HG03460 (cell line): ENCODE measurements around the gene MPP7.
"Not testable (repeated sequence)": the region's sequence is repeated elsewhere in the genome, so short reads cannot be mapped to it uniquely, and the experiment has no call there.

Source experiments
- ATAC-seq: cut with Tn5 transposase; IDR thresholded peaks from one replicate; pipeline ENCODE4 v1.9.1; 2021; ENCODE audit not compliant: unreplicated experiment

The MPP7 gene

DNA sequence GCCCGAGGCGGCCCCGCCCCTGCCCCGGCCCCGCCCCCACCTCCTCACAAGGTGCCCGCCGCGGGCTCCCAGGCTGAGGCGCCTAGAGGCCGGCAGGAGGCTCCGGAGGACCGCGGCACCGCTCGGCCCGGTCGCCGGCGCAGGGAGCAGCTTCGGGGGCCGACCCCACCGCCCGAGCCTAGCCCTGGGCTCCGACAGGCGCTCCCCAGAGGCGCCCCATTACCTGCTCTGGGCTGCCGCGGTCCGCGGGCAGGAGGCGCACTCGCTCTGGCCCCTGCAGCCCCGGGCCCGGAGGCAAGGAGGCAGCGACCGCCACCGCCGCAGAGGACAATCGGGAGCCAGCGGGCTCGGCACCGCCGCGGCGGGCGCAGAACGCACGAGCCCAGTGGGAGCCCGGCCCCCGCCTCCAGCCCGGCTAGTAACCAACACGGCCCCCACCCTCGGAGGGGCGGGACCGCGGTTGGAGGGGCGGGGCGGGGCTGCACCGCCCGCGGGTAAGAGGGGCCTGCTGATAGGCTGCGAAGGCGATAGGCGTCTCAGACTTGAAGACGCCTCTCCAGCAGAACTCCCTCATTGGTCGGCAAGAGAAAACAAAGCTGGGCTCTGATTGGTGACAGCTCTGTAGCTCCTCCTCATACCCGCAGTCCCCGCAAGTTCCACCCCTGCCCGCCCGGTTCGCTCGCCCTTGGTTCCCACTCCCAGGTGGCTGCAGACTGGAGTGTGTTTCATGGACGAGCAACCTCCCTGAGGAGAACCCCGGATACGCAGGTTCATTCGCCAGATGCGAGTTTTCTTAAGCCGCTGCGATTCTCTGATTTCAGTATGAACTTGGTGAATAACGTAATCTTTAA, at the start of gene MPP7:
Gene MPP7, minus strand, starts transcription at position 427 of the 851 bp plus-strand sequence. CDS start 64,460 bp downstream, outside the sequence.
- ATAC-seq = peak; percentile 100

DNA sequence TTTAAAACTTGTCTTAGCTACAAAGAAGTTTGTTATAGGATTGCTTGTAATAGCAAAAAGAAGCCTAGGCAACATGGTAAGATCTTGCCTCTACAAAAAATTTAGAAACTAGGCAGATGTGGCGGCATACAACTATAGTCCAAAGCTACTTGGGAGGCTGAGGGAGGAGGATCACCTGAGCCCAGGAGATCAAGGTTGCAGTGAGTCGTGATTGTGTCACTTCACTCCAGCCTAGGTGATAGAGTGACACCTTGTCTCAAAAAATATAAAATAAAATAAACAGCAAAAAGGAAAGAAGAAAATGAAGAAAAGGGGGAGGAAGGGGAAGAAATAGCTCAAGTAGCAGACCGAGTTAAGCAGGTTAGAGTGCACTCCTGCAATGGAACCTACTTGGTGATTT, 47.0 kb upstream of the MPP7 start:
- no peak for ATAC-seq

DNA sequence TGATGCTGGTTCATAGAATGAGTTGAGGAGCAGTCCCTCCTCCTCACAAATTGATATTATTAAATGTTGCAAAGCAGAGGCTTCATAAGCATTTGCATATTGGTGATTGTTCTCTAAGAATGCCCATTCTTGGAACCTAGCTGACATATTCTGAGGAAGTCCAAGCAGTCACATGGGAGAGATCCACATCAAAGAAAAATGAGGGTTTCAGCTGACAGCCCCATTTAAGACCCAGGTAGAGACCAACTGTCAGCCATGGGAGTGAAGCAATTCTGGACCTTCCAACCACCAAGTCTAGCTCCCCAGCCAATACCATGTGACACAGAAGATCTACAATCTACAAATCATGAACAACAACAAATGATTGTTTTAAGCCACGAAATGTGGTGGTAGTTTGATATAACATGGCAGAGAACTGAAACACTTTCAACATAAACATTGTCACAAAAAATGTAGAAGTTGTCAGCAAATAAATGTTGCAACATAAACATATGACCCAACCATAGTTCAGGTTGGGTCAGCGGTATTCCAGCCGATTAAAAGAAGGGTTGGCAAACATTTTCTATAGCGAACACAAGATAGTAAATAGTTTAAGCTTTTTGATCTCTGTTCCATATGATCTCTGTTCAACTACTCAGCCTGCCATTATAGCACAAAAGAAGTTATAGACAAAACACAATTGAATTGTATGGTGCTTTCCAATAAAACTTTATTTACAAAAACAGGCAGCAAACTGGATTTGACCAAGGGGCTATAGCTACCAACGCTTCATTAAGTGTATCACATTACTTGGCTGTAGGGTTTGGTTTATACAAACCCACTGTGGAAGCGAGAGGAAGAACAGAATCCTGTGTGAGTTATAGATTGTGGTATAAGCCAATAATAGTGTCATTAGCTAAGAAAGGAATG, 41.4 kb upstream of the MPP7 start:
- ATAC-seq = no peak

DNA sequence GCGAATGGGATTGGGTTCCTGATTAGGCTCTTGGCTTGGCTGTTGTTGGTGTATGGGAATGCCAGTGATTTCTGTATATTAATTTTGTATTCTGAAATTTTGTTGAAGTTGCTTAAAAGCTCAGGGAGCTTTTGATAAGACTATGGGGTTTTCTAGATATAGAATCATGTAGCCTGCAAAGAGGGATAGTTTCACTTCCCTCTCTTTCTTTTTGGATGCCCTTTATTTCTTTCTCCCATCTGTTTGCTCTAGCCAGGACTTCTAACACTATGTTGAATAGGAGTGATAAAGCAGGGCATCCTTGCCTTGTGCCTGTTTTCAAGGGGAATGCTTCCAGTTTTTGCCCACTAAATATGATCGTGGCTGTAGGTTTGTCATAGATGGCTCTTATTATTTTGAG, 40.4 kb upstream of the MPP7 start:
- no peak for ATAC-seq

DNA sequence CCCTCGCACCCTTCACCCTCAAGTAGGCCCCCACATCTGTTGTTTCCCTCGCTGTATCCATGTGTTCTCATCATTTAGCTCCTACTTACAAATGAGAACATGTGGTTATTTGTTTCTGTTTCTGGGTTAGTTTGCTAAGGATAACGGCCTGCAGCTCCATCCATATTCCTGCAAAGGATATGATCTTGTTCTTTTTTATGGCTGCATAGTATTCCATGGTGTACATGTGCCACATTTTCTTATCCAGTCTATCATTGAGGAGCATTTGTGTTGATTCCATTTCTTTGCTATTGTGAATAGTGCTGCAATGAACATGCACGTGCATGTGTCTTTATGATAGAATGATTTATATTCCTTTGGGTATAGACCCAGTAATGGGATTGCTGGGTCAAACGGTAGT, 38.8 kb upstream of the MPP7 start:
- not testable (repeated sequence) for ATAC-seq

DNA sequence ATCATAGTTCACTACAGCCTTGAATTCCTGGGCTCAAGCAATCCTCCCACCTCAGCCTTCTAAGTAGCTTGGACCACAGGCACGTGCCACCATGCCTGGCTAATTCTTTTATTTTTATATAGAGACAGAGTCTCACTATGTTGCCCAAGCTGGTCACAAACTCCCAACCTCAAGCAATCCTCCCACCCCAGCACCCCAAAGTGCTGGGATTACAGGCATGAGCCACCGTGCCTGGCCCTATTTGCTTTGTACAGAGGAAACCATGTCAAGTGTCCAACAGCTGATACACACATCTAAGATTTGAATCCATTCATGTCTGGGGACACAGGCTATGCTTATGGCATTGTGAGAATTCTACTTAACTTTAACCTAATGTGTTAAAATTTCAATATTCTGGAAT, 29.9 kb upstream of the MPP7 start:
- no peak for ATAC-seq

DNA sequence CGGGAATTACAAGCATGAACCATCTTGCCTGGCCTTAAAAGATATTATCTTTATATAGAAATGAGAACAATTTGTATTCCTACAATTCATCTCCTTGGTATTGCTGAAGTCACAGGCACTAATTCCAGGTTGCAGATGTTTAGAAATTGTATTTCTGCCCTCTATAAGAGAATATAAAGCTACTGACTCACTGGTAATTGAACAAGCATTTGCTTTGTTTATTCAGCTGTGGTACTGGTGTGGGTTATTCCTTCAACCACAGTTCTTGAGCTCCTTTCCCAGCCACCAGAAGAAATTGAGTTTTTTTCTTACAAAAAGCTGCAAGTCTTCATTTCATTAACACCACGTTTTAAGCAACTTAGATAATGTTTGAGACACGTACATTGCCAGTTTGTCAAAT, 29.0 kb upstream of the MPP7 start:
- no peak for ATAC-seq

DNA sequence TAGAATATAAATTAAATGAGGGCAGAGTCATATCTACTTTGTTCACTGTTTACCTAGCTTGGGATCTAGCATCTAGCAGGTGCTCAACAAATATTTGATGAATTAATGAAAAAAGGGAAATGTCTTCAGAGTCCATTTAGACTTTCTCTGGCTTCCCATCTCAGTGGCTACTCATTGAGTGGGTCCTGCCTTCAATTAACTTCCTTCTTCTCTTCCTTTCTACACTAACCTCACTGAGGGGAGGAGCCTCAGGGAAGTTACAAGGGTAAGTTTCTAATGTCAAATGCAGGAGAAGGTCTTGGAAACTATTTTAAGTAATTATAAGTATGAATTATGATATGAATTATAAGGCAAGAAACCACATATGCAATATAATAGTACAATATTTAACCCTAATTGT, 28.2 kb upstream of the MPP7 start:
- no peak for ATAC-seq

DNA sequence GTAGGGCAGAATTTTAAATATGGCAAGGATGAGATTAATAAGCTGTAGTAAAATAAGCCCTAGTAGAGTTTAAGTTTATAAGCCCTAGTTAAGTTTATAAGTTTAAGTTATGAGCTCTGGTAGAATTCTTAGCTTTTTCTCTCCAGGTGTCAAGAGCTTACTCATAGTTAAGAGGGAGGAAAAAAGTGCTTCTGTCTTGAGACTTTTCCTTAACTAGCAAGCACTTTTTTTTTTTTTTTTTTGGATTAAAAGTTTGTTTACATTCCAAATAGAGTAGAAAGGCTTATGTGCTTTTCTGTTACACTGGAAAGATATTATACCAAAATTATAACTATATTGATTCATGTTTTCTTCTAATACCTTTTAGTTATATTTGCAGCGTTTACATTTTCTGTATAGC, 25.5 kb upstream of the MPP7 start:
- no peak for ATAC-seq

DNA sequence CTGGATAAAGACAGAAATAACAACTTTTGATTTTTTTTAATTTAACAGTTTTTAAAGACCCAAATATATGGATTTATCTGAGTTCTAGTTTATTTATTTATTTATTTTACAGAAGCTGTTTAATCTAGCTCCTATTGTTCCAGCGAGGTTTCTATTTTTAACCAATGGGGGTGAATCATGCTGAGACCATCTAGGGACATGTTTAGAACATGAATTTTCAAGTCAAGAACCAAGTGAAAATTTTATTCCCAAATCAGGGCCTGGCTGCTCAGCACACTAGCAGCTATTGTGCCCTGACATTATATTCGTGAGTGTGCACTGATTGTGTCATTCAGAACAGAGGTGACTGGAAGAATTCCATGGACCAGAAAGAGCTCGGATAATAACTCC, 24.6 kb upstream of the MPP7 start:
- ATAC-seq = no peak

DNA sequence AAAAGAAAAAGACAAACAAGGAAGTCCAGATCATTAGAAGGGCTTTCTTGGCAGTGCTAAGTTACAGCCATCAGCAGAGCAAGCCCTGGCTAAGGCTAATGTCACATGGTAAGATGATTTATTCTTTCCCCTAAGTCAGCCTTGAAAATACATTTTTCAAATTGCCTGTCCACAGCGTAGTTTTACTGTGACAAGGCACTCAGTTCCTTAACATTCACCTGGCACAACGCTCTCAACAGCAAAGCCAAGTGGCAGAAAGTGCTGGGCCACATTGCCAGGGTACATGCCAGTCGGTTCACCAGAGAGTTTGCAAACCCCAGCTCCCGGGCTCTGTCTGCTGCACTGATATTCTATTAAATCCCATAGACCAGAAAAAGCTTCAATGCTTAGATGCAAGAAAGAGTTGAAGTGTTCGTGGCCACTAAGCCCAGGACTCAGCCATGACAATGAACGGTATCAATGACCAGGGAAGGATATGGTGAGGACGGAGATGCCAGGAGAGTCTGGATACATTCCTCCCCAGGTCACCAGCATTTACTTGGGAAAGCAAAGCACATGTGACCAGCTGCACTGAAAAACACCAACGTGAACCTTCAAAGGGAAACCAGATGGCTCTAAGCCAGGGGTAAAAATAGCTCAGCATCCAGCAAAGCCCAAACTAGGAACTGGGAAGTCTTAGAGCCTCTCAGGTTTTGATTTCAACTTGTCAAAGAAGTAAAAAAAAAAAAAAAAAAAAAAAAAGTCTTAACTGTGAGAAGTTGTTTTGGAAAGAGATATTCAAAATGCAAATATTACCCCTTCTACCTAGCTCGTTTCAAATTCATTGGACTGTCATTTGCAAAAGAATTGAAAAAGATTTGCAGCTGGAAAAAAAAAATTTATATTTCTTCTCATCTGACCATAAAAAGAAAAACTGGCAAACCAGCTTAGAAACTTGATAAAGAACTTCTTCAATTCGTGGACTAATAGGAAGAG, 23.9 kb upstream of the MPP7 start:
- no peak for ATAC-seq

DNA sequence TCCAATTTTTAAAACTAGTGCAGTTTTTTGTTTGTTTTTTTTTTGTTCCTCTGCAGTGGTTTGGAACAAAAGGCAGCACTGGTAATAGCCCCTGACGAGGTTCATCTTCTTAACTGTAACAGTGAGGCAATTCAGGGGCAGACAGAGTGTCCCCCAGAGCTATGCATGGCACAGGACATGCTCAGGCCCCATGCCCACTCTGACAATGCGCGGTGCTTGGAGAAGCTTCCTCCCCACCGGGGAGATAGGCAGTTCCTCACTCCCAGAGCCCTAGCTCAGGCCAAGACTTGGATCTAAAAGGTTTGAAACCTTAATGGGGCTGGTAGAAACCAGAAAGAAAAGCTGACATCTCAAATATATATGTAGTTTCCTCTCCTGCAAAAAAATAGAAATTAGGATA, 17.9 kb upstream of the MPP7 start:
- no peak for ATAC-seq

DNA sequence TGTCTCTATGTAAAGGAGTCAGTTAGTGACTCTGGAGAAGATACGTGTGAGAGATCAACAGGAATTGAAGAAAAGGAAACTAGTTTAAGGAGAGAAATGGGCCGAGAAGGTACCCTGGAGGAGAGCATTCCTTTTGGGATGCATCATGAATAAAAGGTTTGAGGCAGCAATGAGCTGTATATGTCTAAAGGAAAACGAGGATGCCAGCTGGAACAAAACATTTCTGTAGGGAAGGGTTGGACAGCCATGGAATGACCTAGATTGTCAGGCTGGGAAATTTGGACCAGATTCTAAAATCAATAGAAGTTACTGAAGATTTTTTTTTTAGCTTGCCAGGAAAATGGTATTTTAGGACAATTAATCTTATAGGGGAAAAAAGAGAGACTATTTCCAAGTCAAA, 17.2 kb upstream of the MPP7 start:
- ATAC-seq = no peak

DNA sequence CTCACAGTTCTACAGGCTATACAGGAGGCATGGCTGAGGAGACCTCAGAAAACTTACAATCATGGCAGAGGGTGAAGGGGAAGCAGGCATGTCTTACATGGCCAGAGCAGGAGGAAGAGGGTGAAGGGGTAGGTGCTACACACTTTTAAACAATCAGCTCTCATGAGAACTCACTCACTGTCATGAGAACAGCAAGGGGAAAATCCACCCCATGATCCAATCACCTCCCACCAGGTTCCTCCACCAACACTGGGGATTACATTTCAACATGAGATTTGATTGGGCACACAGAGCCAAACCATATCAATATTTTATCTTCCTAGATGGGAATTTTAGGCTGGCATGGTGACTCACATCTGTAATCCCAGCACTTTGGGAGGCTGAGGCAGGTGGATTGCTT, 16.2 kb upstream of the MPP7 start:
- not testable (repeated sequence) for ATAC-seq

DNA sequence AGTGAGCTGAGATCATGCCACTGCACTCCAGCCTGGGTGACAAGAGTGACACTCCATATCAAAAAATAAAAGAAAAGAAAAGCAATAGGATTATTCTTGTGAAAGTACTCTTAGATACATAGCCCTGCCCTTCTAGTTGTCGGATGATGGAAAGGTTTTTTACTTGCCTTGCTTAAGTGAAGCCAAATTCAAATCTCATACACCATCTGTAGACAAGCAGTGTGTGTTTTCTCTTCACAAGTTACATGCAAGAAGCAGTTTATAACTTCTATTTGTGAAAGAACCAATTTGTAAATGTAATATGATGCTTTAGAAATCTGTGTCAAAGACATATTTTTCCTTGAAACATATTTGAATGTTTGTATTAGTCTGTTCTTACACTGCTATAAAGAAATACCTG, 15.8 kb upstream of the MPP7 start:
- ATAC-seq = no peak

DNA sequence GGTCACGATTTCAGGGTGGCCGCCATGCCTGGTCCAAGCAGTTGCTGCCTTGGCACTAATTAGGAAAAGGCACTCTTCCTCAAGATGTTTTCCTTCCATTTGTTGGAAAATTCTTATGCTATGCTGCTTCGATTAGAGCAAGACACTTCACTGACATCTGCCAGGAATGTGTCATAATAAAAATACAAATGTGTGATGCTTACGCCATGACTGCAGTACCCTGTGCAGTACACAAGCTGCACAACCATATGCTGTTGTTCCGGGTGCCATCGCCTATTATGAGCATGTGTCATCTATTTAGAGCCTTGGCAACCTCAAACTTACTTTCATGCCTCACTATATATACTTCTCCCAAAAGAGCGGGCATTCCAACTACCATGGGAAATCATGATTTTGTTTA, 14.9 kb upstream of the MPP7 start:
- ATAC-seq = no peak

DNA sequence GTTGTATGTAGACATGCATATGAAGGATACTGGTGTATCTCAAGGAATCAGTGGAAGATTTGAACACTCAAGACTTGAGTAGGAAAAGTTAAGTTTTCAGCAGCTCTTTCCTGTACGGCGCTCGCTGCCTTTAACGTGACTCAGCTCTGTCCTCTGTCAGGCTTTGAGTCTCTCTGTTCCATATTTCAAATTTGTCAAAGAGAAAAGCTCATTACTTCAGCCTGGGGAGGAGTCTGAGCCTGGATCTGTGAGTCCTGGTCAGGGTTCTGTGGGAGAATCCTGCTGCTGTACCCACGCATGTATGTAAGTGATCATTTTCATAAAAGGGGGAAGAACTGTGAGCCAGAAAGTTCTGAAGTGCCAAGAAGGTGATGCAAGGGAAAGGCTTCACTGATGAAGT, 13.8 kb upstream of the MPP7 start:
- ATAC-seq = no peak

DNA sequence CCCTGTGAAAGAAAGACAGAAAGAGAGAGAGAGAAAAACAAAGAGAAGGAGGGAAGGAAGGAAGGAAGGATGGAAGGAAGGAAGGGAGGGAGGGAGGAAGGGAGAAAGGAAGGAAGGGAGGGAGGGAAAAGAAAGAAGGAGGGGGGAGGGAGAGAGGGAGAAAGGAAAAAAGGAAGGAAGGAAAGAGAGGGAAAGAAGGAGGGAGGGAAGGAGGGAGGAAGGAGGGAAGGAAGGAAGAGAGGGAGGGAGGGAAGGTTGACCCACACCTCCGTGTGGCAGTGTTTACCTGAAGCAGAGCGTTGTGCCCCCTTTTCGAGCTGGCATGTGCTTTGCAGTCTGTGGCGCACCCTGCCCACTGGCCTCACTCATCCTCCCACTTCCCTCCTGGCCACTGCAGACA, 12.3 kb upstream of the MPP7 start:
- ATAC-seq = no peak

DNA sequence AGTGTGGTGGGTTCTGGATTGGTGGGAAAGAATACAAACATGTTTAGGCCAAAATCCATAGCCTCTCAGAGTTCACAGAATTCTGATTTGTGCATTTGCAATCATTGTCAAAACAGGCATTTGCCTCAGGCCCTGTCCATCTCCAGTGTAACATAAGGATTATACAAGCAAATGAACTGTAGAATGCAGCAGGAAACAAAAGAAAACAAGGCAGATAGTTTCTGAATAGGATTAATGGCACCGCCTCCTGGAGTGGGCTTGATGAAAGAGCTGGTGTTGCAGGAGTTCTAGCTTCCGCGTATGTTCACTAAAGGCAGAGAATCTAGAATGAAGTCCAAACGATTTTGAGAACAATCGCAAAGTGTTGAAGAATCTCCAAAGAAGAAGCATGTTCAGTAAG, 11.3 kb upstream of the MPP7 start:
- ATAC-seq = no peak

DNA sequence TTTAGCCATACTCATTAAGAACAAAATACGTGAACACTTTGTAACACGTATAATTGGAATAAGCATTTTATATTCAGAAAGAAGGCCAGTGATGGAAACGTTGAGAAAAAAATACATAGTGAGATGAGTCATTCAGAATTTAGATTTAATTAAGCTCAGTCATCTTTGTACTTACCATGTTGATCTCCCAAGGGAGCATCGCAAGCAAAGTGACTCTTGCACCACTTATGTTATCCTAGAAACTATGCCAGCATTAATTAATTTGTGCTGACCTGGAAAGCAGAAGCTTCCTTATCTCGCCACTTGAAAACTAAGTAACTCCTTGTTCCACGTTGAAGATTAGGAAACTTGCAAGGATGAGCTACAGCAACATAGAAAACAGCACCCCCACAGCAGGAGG, 9.7 kb upstream of the MPP7 start:
- ATAC-seq = no peak

DNA sequence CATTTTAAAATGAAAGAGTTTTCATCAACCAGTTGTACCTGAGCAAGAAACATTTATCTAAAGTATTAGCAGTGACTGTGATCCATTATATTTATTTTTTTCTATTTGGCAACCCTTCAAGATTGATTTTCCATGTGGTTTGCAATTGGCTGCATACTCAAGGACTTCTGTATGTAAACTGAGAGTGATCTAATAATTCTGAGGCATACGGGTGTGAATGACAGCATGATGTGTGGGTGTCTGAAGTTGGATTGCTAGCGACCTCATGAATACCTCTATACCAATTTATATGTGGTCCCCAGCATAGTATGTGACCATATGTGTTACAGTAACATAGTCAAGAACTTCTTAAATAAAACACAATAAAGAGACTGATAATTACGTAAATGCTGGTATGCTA, 8.2 kb upstream of the MPP7 start:
- no peak for ATAC-seq
